Panc1 (cell line): Measurements from ENCODE around the gene GPC6. TPM values are rescaled to one million over a fixed set of nuclear protein-coding genes. Genes with fewer than 3 reads are reported as not detected.
A peak's percentile ranks its signal among the peaks of the same experiment; 100 is the strongest.

ENCODE experiments used
- ATAC-seq: fragments of 200-7000 bp; cut with Tn5 transposase; 2 replicates; pipeline ENCODE4 v1.9.1; 2020; ENCODE audit warnings: mild to moderate bottlenecking, moderate library complexity
- BruUV-seq: library from RNA; stranded (reverse); fragments of 400-500 nt; replicated peaks from 2 replicates; lab custom pipeline; 2021; lab: Mats Ljungman, UMichigan
- CTCF ChIA-PET: fragments of 300-600 bp; sonication (Branson Sonifier 250); formaldehyde crosslinking; loops from one replicate; lab custom pipeline; 2022; ENCODE audit warnings: antibody characterized with exemption; lab: Charles Lee
- POLR2A ChIA-PET: fragments of 300-600 bp; sonication (Branson Sonifier 250); formaldehyde crosslinking; loops from one replicate; lab custom pipeline; 2022; ENCODE audit warnings: antibody characterized with exemption; lab: Charles Lee
- DNase-seq: peaks from one replicate; pipeline ENCODE4 v3.0.0-alpha.2; 2010; ENCODE audit warnings: low read depth, low spot score
- H3K27ac ChIP-seq: 2 replicates; pipeline ENCODE4 v1.5.1; 2011; ENCODE audit warnings: mild to moderate bottlenecking, low read length, inconsistent platforms
- H3K27me3 ChIP-seq: fragments of 200-500 bp; sonication (Bioruptor generic); 2 replicates; pipeline ENCODE4 v1.6.0; 2014; ENCODE audit warnings: low read length, inconsistent platforms; ENCODE audit not compliant: control insufficient read depth, insufficient read depth
- H3K36me3 ChIP-seq: fragments of 200-500 bp; sonication (Bioruptor generic); 2 replicates; pipeline ENCODE4 v1.5.1; 2014; ENCODE audit warnings: inconsistent platforms, mild to moderate bottlenecking, low read length, moderate library complexity; ENCODE audit not compliant: control insufficient read depth, insufficient read depth
- H3K4me1 ChIP-seq: 2 replicates; pipeline ENCODE4 v1.5.1; 2011; ENCODE audit warnings: inconsistent platforms, mild to moderate bottlenecking, low read length, moderate library complexity; ENCODE audit not compliant: control insufficient read depth, insufficient read depth
- H3K4me3 ChIP-seq, 2 experiments: 2 replicates each; pipeline ENCODE4 v1.5.1; 2011 to 2012; ENCODE audit warnings: low read depth in 2 of 2, low read length in 2 of 2, mild to moderate bottlenecking in 2 of 2, inconsistent platforms in 1 of 2, moderate library complexity in 1 of 2
- H3K9me3 ChIP-seq: fragments of 200-500 bp; sonication (Bioruptor generic); 2 replicates; pipeline ENCODE4 v1.5.1; 2014; ENCODE audit warnings: low read depth, mild to moderate bottlenecking, inconsistent platforms, low read length, moderate library complexity; ENCODE audit not compliant: control insufficient read depth, insufficient read depth
- CTCF ChIP-seq: fragments of 450-650 bp; IDR thresholded peaks from 2 replicates; pipeline ENCODE4 v1.5.1; 2017; ENCODE audit warnings: mild to moderate bottlenecking
- POLR2AphosphoS5 ChIP-seq: IDR thresholded peaks from 2 replicates; pipeline ENCODE4 v1.6.1; 2012; ENCODE audit warnings: mild to moderate bottlenecking, low read depth, low read length, moderate library complexity
- REST ChIP-seq, 2 experiments: IDR thresholded peaks; 2 replicates each; pipeline ENCODE4 v1.6.1; 2011 to 2012; ENCODE audit warnings: low read depth in 2 of 2, control low read depth in 1 of 2, low read length in 1 of 2, mild to moderate bottlenecking in 1 of 2, moderate library complexity in 1 of 2; ENCODE audit not compliant: insufficient read depth in 1 of 2
- SIN3A ChIP-seq: IDR thresholded peaks from 2 replicates; pipeline ENCODE4 v1.6.1; 2012; ENCODE audit warnings: low read depth, mild to moderate bottlenecking, low read length, moderate library complexity, borderline replicate concordance; ENCODE audit not compliant: insufficient read depth
- TCF7L2 ChIP-seq: IDR thresholded peaks from 2 replicates; pipeline ENCODE4 v1.6.1; 2011; ENCODE audit warnings: mild to moderate bottlenecking, low read depth, low read length, inconsistent platforms
- in situ Hi-C: cut with HindIII; loops from 2 replicates; pipeline ENCODE4 v1.10.0; 2016; ENCODE audit warnings: low sequenced_read_pairs, low pct_unique_long_range_greater_than_20kb
- intact Hi-C: fragments of 100-400 bp; cut with micrococcal nuclease; formaldehyde crosslinking; loops from one replicate; pipeline ENCODE4 v1.10.0; 2022; ENCODE audit not compliant: unreplicated experiment
- total RNA-seq: library from RNA; stranded (reverse); gene quantifications from one replicate; pipeline ENCODE4 v1.2.1, GENCODE V29; 2021; ENCODE audit not compliant: unreplicated experiment

Gene GPC6
- total RNA-seq, 1 experiment from 2014 or later, result 4.8 TPM

DNA sequence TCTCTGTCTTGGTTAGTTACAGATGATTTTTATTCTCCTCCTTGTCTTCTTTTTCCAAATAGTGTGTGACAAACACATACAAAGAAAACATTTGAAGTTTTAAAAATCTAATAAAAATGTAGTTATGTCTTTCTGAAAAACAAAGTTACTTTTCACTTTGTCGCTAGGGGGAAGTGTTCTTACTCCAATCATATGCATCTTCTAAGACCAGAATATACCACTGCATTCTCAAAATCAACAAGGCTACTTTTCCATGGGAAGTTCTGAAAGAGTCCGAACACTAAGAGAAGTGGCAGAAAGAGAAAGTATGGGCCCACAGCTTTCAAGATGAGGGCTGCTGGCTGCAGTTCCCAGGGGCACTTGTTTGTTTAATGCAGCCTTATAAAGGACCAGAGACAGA, 1043.9 kb downstream of the GPC6 start:
- Histone ChIP-seq H3K4me3 (no peak overlapping the region), H3K9me3 (no peaks in the 10 kb centered on the region), H3K27ac (no peak overlapping the region), H3K4me1 (no peaks in the 10 kb centered on the region), H3K36me3 (no peaks in the 10 kb centered on the region), H3K27me3 (no peaks in the 10 kb centered on the region)
- DNase-seq, result no peak
- ATAC-seq, result no peak
- CTCF ChIA-PET, result no interaction called here
- no TSS peak for BruUV-seq
- in situ Hi-C loops (no loop called here), intact Hi-C loops (loop anchor here (5.0 kb wide), 1 partner anchor 92 kb away; no protein-coding TSS in a partner anchor)
- TF ChIP-seq REST (IDR thresholded peaks at IDR 0.05; ENCODE audit: insufficient read depth in 1 of 2, low read depth in 2 of 2, low read length in 1 of 2), result no peak
- no peak for TF ChIP-seq TCF7L2
- TF ChIP-seq SIN3A, result no peak
- no peak for TF ChIP-seq POLR2AphosphoS5
- peak; percentile 24; the same call in 1 of the 2 replicates for TF ChIP-seq CTCF
- POLR2A ChIA-PET, result no interaction called here

- in situ Hi-C loops, result no loop called here
- no peaks in the 10 kb centered on the region for H3K36me3 ChIP-seq
- POLR2A ChIA-PET, result no interaction called here
- no peak overlapping the region for H3K4me3 ChIP-seq
- no peak for DNase-seq
- H3K9me3 ChIP-seq, result no peaks in the 10 kb centered on the region
- TF ChIP-seq POLR2AphosphoS5 (no peak), CTCF (no peak), TCF7L2 (no peak), SIN3A (no peak), REST (IDR thresholded peaks at IDR 0.05; ENCODE audit: insufficient read depth in 1 of 2, low read depth in 2 of 2, low read length in 1 of 2) (no peak)
- no peaks in the 10 kb centered on the region for H3K27me3 ChIP-seq
- no TSS peak for BruUV-seq
- ATAC-seq, result no peak
- no peaks in the 10 kb centered on the region for H3K4me1 ChIP-seq
- intact Hi-C loops, result loop anchor here (5.0 kb wide), 1 partner anchor 90 kb away; no protein-coding TSS in a partner anchor
- CTCF ChIA-PET, result no interaction called here
- no peak overlapping the region for H3K27ac ChIP-seq
These were observed 1045.4 kb downstream of the GPC6 start for GRCh38 chr13:94272038-94272437.
